Keratinocyte (primary cell): ENCODE measurements around the gene RPAP2.

Source experiments
- EZH2 ChIP-seq: IDR thresholded peaks from one replicate; pipeline ENCODE4 v1.6.1; 2012; ENCODE audit warnings: inconsistent platforms, mild to moderate bottlenecking, low read length, moderate library complexity
- TF ChIP-seq, protein P1 (sequence below), 3 experiments: IDR thresholded peaks in 1 of 3; conservative IDR thresholded peaks in 1 of 3; optimal IDR thresholded peaks in 1 of 3; 2 replicates in 2 of 3; 3 replicates in 1 of 3; pipeline versions ENCODE3 to v1.5.1; 2011; ENCODE audit warnings: low read length in 3 of 3, mild to moderate bottlenecking in 3 of 3, moderate library complexity in 2 of 3, control low read depth in 1 of 3, inconsistent platforms in 1 of 3; ENCODE audit not compliant: insufficient read depth in 2 of 3; ENCODE audit errors: extremely low read depth in 1 of 3

GRCh38 chr1:92444351-92444750, 145.5 kb downstream of the RPAP2 start:
- TF ChIP-seq, protein P1, sequence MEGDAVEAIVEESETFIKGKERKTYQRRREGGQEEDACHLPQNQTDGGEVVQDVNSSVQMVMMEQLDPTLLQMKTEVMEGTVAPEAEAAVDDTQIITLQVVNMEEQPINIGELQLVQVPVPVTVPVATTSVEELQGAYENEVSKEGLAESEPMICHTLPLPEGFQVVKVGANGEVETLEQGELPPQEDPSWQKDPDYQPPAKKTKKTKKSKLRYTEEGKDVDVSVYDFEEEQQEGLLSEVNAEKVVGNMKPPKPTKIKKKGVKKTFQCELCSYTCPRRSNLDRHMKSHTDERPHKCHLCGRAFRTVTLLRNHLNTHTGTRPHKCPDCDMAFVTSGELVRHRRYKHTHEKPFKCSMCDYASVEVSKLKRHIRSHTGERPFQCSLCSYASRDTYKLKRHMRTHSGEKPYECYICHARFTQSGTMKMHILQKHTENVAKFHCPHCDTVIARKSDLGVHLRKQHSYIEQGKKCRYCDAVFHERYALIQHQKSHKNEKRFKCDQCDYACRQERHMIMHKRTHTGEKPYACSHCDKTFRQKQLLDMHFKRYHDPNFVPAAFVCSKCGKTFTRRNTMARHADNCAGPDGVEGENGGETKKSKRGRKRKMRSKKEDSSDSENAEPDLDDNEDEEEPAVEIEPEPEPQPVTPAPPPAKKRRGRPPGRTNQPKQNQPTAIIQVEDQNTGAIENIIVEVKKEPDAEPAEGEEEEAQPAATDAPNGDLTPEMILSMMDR (optimal IDR thresholded peaks at IDR 0.05 in 1 of 3, IDR thresholded peaks at IDR 0.05 in 1 of 3, conservative IDR thresholded peaks at IDR 0.05 in 1 of 3; ENCODE audit: extremely low read depth in 1 of 3, insufficient read depth in 2 of 3, low read length in 3 of 3): no peak
- no peak for TF ChIP-seq EZH2
